ENCODE results near the gene FAM9C.

The FAM9C gene

DNA sequence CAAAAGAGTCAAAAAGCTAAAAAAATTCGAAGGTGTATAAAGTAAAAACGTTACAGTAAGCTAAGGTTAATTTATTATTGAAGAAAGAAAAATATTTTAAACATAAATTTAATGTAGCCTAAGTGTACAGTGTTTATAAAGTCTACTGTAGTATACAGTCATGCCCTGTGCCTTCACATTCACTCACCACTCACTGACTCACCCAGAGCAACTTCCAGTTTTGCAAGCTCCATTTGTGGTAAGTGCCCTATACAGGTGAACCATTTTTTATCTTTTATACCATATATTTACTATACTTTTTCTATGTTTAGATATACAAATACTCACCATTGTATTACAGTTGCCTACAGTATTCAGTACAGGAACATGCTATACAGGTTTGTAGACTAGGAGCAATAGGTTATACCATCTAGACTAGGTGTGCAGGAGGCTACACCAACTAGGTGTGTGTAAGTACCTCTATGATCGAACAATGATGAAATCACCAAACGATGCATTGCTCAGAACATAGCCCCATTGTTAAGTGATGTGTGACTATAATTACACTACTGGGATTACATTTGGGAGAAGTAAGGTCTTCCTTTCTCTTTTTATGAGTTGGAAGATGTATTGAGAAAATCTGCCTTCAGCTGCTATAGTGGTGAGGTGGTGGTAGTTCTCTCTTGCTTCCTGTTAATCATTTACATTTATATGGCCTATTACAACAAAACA lies 42.3 kb downstream of the FAM9C start:
- FAIRE-seq: no peak

DNA sequence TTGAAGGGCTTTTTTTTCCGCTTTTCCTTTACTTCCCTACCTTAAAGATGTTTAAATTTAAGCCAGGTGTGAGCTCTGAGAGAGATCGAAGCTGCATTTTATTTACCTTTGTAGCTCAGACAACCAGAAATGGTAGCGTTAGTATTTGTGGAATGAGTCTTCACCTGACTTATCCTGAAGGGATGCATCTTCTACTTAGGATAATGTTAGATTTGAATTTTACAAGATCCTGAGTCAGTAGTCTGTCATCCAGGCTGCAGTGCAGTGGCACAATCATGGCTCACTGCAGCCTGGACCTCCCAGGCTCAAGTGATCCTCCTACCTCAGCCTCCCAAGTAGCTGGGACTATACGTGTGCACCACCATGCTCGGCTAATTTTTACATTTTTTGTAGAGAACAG lies 43.3 kb downstream of the FAM9C start:
- FAIRE-seq: no peak

DNA sequence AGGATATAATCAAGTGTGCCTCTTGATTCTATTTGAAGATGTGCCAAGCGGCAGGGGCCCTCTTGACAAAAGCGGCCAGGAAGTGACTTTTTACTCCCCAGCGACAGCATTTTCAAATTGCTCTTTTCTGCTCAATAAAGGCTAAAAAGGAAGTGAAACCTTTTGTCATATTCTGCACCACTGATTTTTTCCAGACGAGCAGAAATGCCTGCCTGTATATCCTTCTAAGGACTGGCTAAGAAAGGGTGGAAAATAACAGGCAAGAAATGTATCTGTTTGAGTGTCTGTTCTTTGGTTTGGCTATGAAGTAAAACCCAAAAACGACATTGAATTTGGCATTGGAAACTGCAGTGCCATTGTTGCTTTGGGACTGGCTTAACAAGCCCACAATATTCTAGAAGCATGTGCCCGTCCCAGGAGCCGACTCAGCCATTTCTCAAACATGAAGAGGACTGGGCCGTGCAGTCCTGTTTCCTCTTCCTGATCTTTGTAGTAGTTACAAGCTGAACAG lies 44.1 kb downstream of the FAM9C start:
- no peak for FAIRE-seq

DNA sequence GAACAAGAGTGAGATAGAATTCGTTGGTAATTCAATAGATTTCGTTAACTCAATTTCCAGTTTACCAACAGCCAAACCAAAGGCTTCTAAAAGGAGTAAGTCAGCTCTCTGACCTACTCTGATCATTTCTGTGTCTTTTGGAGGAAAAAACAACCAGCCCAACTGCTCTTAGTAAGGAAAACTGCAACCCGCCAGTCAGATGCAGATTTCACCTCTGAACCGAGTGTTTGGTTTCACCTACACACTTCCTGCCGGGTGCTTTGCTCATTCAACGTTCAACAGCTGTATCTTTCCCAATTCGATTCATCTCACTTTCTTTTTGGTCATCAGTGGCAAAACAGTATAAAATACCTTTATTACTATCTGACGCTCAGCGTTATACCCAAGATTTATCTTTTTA lies 45.0 kb downstream of the FAM9C start:
- FAIRE-seq: no peak

DNA sequence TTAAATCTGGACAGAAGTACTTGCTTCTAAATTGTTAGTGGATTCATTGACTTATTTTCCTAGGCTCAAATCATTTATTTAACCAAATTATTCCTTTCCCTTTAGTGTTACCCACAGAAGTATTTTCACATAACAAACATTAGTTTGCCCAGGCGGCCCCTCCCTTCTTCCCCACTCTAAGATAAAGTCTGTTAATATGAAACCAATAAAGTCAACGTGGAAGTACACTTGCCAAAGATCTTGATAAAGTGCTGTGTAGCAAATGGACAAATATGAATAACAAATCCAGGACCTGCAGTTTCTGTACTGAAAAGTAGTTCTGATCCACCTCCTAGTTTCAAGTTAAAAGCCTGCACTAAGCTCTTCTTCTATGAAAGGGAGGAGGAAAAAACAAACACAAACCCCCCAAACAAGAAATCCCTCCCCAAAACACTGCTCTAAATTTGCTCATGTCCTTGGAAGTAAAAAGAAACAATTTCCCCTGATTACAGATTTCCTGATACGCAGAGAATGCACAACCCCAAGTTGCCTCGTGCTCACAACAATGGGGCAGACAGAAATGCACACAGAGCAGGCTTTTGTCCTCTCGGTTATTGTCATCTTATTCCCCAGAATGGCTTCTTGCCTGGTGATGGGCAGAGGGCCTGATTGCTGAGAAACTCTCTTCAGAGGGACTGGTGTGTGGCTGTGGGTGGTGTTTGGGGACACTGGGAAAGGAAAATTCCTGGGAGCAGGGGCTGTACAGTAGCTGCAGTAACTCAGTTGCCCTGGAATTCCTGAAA lies 46.3 kb downstream of the FAM9C start:
- FAIRE-seq: no peak

DNA sequence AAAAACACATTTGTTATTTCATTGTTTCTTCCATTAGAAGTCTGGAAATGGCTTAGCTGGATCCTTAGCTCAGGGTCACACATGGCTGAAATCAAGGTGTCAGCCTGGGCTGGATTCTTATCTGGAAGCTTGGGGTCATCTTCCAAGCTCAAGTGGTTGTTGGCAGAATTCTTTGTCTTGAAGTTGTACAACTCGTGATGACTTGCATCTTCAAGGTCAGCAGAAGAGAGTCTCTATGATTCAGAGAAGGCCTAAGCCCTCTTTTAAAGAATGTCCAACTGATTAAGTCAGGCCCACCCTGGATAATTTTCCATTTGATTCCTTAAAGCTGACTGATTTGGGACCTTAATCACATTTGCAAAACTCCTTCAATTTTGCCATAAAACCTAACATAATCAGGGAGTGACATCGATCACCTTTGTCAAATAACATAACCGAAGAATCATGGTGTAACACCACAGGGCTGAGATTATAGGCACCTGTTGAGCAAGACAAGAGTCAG lies 47.4 kb downstream of the FAM9C start:
- no peak for FAIRE-seq

DNA sequence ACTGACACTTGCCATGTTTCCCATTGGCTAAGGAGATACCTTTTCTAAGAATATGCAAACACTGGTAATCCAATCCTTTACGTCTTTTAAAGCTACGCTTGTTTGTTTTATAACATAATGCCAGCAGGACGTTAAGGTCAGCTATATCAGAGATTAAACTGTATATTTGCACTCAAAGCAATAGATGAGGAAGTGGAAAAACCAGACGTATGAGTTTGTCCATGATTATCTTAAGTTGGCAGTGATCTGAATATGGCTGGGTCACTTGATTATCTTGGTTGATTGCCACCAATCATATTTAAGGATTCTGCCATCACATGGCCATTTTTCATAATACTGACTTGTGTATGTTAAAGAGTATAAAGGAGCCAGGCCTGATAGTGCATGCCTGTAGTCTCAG lies 50.1 kb downstream of the FAM9C start:
- FAIRE-seq: no peak

DNA sequence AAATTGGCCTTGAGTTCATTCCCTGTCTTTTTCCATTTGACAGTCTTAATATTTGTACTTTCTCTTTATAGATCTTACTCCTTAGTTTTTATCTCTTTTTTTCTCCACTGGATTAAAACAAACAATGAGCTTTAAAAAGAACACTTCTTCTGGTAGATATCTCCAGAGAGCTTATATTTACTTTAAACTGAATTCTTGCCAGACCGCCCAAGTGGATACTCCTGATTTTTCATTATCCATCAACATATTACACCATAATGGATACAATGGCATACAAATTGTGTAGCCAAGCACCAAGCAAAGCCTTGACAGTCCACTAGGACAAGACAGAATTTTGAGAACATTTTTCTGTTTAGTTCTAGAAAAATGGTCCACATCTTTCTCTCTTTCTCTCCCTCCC lies 50.6 kb downstream of the FAM9C start:
- no peak for FAIRE-seq

DNA sequence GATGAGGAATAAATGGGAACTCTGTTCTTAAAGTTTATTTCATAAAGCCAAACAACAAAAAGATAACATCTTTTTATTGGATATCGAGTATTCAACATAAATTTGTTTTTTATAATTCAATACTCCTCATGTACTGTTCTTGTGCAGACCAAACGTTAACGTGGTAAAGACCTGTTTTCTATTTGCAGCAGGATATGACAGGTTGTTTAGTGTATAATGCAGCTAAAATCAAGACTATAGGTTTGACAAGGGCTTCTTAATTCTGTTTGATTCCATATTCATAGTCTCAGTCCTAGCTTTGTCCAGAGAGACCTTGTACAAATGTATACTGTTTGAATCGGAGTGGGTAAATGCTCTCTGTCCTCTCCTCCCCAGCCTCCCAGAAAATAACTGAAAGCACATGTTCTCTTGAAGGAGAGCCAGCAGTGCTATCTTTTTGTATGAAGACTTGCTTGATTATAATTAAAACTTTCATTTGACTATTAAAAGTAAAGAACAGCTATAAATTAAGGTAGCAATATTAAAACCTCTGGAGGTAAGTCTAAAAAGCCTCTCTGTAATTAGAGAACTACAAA lies 51.8 kb downstream of the FAM9C start:
- no peak for FAIRE-seq

DNA sequence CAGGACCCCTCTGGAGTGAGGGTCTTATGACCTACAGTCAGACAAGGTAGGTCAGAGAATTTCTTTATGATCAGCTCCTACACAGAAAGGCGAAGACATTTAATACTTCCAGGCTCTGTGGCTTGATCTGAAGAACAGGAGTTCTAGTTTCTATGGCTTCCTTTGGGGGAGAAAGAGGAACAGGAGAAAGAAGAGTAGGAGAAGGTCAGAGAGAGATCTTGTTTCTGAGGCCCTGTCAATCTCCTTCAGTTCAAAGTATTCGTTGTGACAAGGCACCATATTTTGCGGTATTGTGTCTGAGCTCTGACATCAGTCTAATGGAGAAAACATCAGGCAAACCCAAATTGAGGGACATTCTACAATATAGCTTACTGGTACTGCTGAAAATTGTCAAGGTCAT lies 52.8 kb downstream of the FAM9C start:
- FAIRE-seq: no peak

DNA sequence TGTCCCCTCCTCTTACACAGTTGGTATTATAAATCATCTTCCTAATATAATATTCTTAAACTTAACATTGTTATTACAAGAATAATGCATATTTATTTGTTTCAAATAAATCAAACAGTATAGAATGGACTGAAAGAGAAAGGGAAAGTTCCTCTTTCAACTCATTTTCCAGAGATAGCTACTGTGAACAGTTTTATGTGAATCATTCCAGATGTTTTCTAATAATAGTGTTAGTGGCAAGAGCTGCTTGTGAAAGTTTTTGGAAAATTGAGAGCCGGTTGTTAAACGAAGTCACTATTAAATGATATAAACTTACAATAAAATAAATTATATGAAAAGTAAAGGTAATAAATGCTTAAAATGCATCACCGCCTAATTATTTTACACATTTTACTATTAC lies 55.0 kb downstream of the FAM9C start:
- no peak for FAIRE-seq

DNA sequence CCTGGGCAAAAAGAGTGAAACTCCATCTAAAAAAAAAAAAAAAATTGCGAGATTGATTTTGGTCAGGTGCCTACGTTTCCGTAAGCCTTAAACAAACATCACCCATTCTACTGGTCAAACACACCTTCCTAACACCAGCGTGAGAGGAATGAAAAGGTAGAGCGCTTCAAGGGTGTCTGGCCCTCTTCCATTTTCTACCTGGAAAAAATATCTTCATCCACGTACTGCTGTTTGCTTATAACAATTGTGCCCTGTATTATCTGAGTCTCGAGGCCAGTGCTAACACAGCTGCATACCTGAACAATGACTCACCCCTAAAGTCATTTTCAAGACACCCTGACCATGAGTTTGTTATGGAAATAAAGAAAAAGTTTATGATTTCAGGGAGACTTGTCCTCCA lies 55.6 kb downstream of the FAM9C start:
- FAIRE-seq: peak; percentile 97

DNA sequence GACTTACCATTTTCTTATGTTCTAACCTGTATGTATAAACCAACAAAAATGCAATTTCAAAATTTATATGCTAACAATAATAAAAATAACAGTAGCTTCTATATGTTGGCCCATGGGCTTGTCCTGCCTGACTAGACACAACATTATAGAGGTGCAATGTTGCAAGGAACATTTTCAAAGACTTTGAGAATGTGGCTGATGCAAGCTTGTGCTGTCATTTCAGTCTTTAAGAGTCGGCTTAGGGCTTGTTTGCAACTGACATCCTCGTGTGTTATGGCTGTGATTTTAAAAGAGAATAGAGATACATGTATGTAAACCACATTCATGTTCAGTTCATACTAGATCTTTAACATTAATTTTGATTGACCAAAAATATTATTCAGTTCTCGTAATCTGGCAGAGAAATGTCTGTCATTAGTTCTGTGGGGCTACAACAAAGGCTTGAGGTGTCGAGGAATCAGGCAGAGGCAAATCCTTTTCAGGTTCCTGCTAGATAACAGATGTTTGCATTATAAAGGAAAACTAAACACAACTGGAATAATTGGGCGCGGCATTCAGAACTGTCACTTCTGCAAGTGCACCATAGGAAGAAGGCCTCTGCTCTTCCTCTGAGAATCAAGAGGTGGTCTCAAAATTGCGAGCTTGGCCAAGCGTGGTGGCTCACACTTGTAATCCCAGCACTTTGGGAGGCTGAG lies 56.4 kb downstream of the FAM9C start:
- no peak for FAIRE-seq

DNA sequence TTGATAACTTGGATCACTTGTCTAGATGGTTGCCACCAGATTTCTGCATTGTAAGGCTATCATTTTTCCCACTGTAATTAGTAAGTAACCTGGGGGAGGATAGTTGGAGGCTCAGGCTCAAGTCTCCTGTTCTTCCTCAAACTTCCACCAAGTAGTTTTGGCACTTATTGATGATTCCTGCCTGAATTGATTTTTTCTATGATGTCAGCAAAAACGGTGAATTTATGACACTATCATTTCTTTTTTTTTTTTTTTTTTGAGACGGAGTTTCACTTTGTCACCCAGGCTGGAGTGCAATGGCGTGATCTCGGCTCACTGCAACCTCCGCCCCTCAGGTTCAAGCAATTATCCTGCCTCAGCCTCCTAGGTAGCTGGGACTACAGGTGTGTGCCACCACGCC lies 57.1 kb downstream of the FAM9C start:
- FAIRE-seq: no peak

DNA sequence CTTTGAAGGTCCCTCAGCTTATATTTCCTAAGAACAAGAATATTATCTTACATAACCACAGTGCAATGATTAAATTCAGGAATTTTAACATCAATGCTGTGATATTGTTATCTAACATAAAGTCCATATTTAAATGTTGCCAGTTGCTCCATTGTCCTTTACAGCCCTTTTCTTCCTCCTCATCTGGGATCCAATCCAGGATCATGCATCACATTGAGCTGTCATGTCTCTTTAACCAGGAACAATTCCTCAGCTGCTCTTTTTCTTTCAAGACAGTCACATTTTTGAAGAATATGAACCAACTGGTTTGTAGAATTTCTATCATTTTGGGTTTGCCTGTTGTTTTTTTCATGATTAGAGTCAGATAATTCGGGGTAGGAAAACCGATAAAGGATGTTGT lies 57.5 kb downstream of the FAM9C start:
- FAIRE-seq: no peak

DNA sequence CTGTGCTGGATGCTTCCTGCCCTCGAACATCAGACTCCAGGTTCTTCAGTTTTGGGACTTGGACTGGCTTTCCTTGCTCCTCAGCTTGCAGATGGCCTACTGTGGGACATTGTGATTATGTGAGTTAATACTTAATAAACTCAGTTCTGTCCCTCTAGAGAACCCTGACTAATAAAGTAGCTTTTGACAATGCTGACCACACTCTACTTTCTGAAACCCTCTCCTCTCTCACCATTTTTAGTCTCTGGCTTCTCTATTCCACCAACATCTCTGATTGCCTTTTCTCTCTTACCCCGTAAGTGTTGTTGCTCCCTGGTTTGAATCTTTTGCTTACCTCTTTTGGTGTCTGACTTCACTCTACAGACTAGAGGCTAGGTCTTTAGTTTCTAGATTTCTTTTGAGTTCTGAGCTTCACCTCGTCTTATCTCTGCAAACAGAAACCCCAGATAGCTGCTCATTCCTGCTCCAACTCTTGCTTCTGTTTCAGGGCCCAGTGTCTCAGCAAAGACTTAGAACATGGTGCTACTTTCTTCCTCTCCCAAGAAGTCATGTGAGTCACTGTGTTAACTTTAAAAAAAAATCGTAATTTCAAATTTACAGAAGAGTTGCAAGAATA lies 58.1 kb downstream of the FAM9C start:
- no peak for FAIRE-seq
